ENCODE measurements around the gene LRMDA. TPM values are rescaled to one million over a fixed set of nuclear protein-coding genes. Genes with fewer than 3 reads are reported as not detected.

LRMDA gene
- total RNA-seq, 3 donors from 2014 or later: 8.3 to 17.1 (median 11.1) TPM

- no peaks in the 10 kb centered on the region for H3K36me3 ChIP-seq
- intact Hi-C loops (cut with DNase I; ENCODE audit: low total_unique reads): no loop called here
- no peak overlapping the region for H3K27ac ChIP-seq
- no peaks in the 10 kb centered on the region for H3K4me1 ChIP-seq
- no peaks in the 10 kb centered on the region for H3K9me3 ChIP-seq
- no peaks in the 10 kb centered on the region for H3K27me3 ChIP-seq
- TF ChIP-seq POLR2A (IDR thresholded peaks at IDR 0.05): no peak
- no peak for TF ChIP-seq POLR2AphosphoS5 (IDR thresholded peaks at IDR 0.05)
- TF ChIP-seq CTCF (IDR thresholded peaks at IDR 0.05): no peak
- no peak for DNase-seq (ENCODE audit: low spot score in 2 of 2)
- no peak overlapping the region for H3K4me3 ChIP-seq
Measured at GRCh38 chr10:76115471-76116155, 684.2 kb downstream of the LRMDA start.

GRCh38 chr10:76116523-76116922 is 685.1 kb downstream of the LRMDA start:
- intact Hi-C loops (cut with DNase I; ENCODE audit: low total_unique reads): no loop called here
- no peaks in the 10 kb centered on the region for H3K9me3 ChIP-seq
- DNase-seq (ENCODE audit: low spot score in 2 of 2): no peak
- no peak overlapping the region for H3K4me3 ChIP-seq
- H3K4me1 ChIP-seq: no peaks in the 10 kb centered on the region
- TF ChIP-seq POLR2AphosphoS5 (IDR thresholded peaks at IDR 0.05) (no peak), CTCF (IDR thresholded peaks at IDR 0.05) (no peak), POLR2A (IDR thresholded peaks at IDR 0.05) (no peak)
- H3K36me3 ChIP-seq: no peaks in the 10 kb centered on the region
- no peaks in the 10 kb centered on the region for H3K27me3 ChIP-seq
- H3K27ac ChIP-seq: no peak overlapping the region

- no peak for DNase-seq (ENCODE audit: low spot score in 2 of 2)
- Histone ChIP-seq H3K36me3 (no peaks in the 10 kb centered on the region), H3K27me3 (no peaks in the 10 kb centered on the region), H3K27ac (no peak overlapping the region), H3K4me1 (no peaks in the 10 kb centered on the region), H3K9me3 (no peaks in the 10 kb centered on the region), H3K4me3 (no peak overlapping the region)
- intact Hi-C loops (cut with DNase I; ENCODE audit: low total_unique reads): no loop called here
- no peak for TF ChIP-seq CTCF (IDR thresholded peaks at IDR 0.05)
- TF ChIP-seq POLR2AphosphoS5 (IDR thresholded peaks at IDR 0.05): no peak
Measured at GRCh38 chr10:76117949-76118348, 686.5 kb downstream of the LRMDA start.

- H3K27ac ChIP-seq: no peak overlapping the region
- intact Hi-C loops (cut with DNase I; ENCODE audit: low total_unique reads): no loop called here
- no peak overlapping the region for H3K4me3 ChIP-seq
- no peaks in the 10 kb centered on the region for H3K4me1 ChIP-seq
- no peaks in the 10 kb centered on the region for H3K9me3 ChIP-seq
- DNase-seq (ENCODE audit: low spot score in 2 of 2): no peak
- H3K27me3 ChIP-seq: no peaks in the 10 kb centered on the region
- TF ChIP-seq CTCF (IDR thresholded peaks at IDR 0.05) (no peak), POLR2A (IDR thresholded peaks at IDR 0.05) (no peak), POLR2AphosphoS5 (IDR thresholded peaks at IDR 0.05) (no peak)
- H3K36me3 ChIP-seq: no peaks in the 10 kb centered on the region
Measured at GRCh38 chr10:76119036-76119435, 687.6 kb downstream of the LRMDA start.

- Histone ChIP-seq H3K27ac (no peak overlapping the region), H3K36me3 (no peaks in the 10 kb centered on the region), H3K27me3 (no peaks in the 10 kb centered on the region), H3K4me1 (no peaks in the 10 kb centered on the region), H3K9me3 (no peaks in the 10 kb centered on the region), H3K4me3 (no peak overlapping the region)
- intact Hi-C loops (cut with DNase I; ENCODE audit: low total_unique reads): no loop called here
- no peak for TF ChIP-seq CTCF (IDR thresholded peaks at IDR 0.05)
- no peak for TF ChIP-seq POLR2AphosphoS5 (IDR thresholded peaks at IDR 0.05)
- no peak for TF ChIP-seq POLR2A (IDR thresholded peaks at IDR 0.05)
- no peak for DNase-seq (ENCODE audit: low spot score in 2 of 2)
Measured at GRCh38 chr10:76119515-76119914, 688.1 kb downstream of the LRMDA start.
